ENCODE measurements around the gene ING2.

The ING2 gene

GRCh38 chr4:183499801-183500200 lies 5.1 kb upstream of the ING2 start:
- no peak for DNase-seq (ENCODE audit: low spot score)

GRCh38 chr4:183503497-183504063 lies 1.3 kb upstream of the ING2 start:
- DNase-seq (ENCODE audit: low spot score): no peak

DNA sequence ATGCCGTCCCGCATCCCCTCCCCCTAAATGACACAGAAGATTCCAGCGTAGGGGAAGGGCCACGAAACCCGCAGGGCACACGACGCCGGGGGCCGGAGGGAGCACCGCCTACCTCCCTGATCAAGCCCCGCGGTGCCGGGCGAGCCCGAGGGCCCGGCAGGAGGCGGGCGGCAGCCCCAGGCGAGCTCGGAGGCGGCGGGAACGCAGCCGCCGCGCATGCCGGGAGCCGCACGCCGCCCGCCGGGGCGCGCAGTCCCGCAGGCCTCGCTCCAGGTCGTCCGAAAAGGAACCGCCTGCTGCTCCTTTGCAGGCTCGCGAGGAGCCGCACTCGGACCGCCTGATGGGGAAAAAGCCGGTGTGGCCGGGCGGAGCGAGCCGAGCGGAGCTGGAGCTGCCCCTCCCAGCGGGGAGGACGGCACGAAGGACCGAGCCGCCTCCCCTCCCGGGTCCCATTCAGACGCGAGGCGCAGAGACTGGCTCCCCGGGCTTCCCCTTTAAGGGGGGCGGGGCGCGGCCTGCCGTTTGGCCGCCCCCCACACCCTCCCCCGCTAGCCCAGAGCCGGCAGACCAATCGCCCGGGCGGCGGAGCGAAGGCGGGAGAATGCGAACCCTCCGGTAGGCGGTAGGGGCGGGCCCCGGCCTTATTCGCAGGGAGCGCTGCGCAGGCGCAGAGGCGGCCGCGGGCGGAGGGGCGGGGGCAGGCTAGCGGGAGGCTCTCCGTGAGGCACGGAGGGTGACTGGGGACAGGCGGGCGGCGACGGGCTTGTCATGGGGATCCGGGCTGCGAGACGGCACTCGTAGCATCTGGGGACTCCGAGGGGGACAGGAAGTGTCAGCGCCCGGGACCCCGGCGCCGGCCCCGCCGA lies 561 bp upstream of the ING2 start:
- peak; percentile 97 for DNase-seq (ENCODE audit: low spot score)

- DNase-seq (ENCODE audit: low spot score): peak; percentile 89
Measured at GRCh38 chr4:183505611-183506388, 942 bp downstream of the ING2 start.

GRCh38 chr4:183506389-183506735 lies 1.5 kb downstream of the ING2 start:
- DNase-seq (ENCODE audit: low spot score): no peak

DNA sequence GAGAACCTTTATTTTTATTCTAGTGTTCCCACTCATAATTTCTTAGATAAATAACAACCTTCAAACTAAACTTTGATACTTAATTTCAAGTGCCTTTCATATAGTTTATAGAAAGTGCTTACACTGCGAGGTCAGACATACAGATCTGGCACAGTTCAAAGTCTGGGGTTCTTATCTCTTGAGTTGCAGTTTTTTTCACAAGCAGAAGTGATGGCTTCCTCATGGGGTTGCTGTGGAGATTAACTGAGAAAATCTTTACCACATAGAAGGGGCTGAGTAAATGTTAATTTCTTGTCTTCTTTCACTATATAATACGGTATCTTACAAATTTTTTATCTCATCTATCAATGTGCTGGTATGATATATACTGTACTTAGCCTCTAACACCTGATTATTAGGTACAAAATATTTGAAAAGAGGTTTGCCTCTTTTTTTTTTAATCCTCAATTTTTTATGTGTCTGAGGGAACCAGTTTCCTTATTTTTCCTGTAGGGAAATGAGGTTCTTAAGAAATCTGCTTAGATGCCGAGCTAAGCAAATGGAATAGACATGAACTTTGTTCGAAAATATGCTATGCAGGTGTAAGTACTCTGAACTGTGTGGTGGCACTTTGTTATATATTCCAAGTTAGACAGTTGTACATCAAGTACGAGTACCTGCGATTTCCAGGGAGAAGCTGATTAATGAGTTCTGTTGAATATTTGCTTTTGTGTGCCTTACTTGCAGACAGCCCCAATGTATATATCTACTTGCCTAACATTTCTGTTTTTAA lies 3.3 kb downstream of the ING2 start:
- DNase-seq (ENCODE audit: low spot score): no peak

- DNase-seq (ENCODE audit: low spot score): no peak
Measured at GRCh38 chr4:183508697-183509335, 4.0 kb downstream of the ING2 start.

- DNase-seq (ENCODE audit: low spot score): no peak
Measured at GRCh38 chr4:183515411-183515810, 10.6 kb downstream of the ING2 start.

GRCh38 chr4:183517194-183517593 lies 12.3 kb downstream of the ING2 start:
- DNase-seq (ENCODE audit: low spot score): no peak

DNA sequence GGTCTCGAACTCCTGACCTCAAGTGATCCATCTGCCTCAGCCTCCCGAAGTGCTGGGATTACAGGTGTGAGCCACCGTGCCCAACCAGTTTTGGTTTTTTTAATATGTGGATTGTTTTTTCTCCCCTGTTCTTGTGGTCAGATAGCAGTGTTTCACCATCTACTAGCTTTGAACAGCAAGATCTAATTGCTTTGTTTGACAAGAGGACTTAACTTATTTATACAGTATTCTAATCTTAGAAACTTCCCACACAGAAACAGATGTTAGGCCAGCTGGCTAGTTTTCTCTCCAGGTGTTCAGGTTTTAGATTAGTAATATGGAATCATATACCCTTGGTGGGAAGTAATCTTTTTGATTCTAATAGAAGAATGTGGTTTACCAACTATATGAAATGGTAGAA lies 12.9 kb downstream of the ING2 start:
- no peak for DNase-seq (ENCODE audit: low spot score)

DNA sequence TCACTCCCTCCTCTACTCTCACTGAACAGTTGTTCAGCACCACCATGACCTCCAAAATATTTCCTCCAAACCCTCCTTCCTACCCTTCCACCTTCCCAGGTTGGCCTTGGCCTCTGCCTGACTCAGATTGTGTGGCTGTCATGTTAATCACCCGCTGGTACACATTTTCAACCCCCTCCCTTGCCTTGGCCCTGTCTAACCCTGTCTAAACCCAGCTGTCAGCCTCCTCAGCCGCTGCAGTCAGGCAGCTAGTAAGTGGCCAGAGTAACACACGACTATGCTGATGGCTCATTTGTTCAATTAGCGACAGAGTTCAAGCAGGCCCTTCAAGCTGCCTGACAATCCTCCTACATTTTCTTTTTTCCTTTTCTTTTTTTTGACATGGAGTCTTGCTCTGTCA lies 18.0 kb downstream of the ING2 start:
- no peak for DNase-seq (ENCODE audit: low spot score)

GRCh38 chr4:183527326-183527725 lies 22.5 kb downstream of the ING2 start:
- no peak for DNase-seq (ENCODE audit: low spot score)

DNA sequence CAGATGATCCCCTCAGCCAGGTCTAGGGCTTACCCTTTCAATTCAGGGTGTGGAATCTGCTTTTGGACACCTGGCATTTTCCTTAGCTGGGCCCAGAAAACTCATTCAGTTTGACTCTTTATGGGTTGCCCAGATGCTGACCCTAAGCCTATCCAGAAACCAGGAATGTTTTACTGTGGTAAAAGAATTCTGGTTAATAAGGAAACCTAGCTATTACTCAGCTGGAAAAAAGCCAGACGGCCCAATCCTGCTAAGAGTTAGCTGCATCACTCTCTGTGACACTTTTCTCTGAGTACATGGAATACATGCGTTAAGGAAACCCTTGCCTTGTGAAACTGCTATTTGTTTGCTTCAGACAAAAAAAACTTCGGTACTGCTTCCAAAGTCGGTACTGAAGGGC lies 28.0 kb downstream of the ING2 start:
- no peak for DNase-seq (ENCODE audit: low spot score)

GRCh38 chr4:183533698-183534097 lies 28.8 kb downstream of the ING2 start:
- no peak for DNase-seq (ENCODE audit: low spot score)

DNA sequence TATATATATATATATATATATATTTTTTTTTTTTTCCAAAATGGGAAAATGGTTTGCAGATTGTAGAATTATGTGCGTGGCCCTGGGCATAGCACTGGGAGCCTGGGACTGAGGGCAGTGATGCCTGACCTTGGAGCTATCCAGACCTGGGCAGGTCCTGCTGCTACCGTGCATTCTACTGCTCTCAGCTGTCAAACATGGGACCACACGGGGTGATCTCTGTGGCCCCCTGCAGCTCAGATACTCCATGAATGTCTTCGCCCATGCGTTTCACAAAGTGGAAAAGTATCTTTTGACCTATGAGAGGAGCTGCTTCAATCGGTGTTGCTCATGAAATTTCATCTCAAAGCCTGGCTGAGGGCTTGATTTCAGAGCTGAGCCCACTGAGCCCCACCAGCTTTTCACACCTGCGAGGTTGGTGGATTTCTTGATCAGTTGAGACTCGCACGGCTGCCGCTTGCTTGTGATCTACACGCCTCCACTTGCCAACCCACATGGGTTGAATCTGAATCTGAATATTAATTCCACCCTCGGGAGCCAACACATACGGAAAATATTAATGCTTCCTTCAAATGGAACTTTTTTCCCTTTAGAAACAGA lies 35.7 kb downstream of the ING2 start:
- no peak for DNase-seq (ENCODE audit: low spot score)

DNA sequence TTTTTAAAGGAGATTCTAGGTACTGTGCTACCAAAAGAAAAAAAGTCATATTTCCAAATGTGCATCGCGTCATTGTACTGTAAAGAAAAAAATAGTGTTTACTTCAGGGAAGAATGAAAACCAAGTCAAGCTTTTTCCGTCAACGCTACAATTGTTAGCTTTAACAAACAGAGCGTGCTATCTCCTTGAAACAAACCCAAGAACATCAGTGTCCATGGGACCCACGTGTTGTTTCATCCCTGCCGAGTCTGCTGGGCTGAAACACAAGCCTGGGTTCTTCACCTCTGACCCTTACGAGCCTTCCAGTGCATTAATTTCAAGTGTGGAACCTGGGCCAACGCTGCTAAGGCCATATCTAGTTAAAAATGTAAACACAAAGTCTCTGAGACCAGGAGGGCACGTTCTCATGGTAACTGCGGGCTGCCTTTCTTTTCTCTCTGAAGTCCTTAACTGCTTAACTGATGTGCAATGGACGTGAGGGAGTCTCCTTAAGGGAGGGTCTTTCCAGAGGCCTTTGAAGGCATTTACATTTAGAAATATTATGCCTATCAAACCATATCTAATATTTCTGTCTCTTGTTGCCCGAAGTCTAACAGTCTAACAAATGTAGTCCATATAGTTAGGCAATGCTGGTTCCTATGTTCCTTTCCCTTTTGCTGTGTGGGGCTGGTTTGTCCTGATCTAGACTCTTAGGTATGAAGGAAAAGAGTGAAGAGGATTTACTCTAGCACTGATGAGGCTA lies 36.3 kb downstream of the ING2 start:
- DNase-seq (ENCODE audit: low spot score): no peak

DNA sequence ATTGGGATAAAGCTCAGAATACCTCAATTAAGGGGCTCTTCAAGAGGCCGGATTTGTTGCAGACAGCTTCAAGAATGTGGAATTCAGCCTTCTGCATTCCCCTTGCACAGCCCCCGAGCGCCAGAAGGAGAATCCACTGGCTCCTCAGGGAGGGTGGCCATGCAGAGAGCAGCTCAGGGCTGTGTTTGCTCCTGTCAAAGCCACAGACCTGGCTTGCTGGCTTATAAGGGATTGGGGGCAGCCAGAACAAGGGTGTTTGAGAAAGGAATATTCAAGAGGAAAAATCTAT lies 36.8 kb downstream of the ING2 start:
- no peak for DNase-seq (ENCODE audit: low spot score)

GRCh38 chr4:183543435-183543834 lies 38.6 kb downstream of the ING2 start:
- no peak for DNase-seq (ENCODE audit: low spot score)

GRCh38 chr4:183544109-183544508 lies 39.3 kb downstream of the ING2 start:
- DNase-seq (ENCODE audit: low spot score): no peak

- DNase-seq (ENCODE audit: low spot score): no peak
Measured at GRCh38 chr4:183546376-183546775, 41.5 kb downstream of the ING2 start.

GRCh38 chr4:183548306-183548705 lies 43.4 kb downstream of the ING2 start:
- DNase-seq (ENCODE audit: low spot score): no peak

Measured in AG08395 (cell line).